K562 (cell line): Measurements from ENCODE around the gene ZMIZ1. TPM values are rescaled to one million over a fixed set of nuclear protein-coding genes. Genes with fewer than 3 reads are reported as not detected.
A peak's percentile ranks its signal among the peaks of the same experiment; 100 is the strongest.

Source experiments
- ATAC-seq: fragments of 200-7000 bp; cut with Tn5 transposase; 3 replicates; pipeline ENCODE4 v1.9.1; 2020; ENCODE audit warnings: moderate library complexity
- BruUV-seq: library from RNA; stranded (reverse); fragments of 400-500 nt; replicated peaks from 2 replicates; lab custom pipeline; 2021; lab: Mats Ljungman, UMichigan
- CTCF ChIA-PET: fragments of 300-600 bp; formaldehyde crosslinking; extraction: SDS; loops from one replicate; lab custom pipeline; 2021; ENCODE audit warnings: low intra/inter-chr PET ratio; lab: Yijun Ruan, JAX
- POLR2A ChIA-PET: fragments of 300-600, 350-650 bp; sonication (Branson Sonifier 250); formaldehyde crosslinking; extraction: SDS; loops from one replicate; lab custom pipeline; 2021; ENCODE audit warnings: antibody characterized with exemption, inconsistent platforms; lab: Yijun Ruan, JAX
- DNase-seq, 4 experiments: peaks; one replicate each; pipeline versions ENCODE4 v3.0.0 to v3.0.0-alpha.2; 2011 to 2018; ENCODE audit warnings: low spot score in 3 of 4, mixed read lengths in 3 of 4; ENCODE audit errors: extremely low read depth in 1 of 4
- FAIRE-seq: peaks from 2 replicates; lab custom pipeline; 2011; peaks lifted over from hg19 to GRCh38; lab: Jason Lieb, UNC
- H2AFZ ChIP-seq: 2 replicates; pipeline ENCODE4 v1.6.0; 2011; ENCODE audit warnings: low read depth, low read length, control low read depth, inconsistent platforms
- H3K27ac ChIP-seq: fragments of 200-600 bp; 3 replicates; pipeline ENCODE4 v1.8.0; 2011; ENCODE audit warnings: low read depth, mild to moderate bottlenecking, control low read depth, inconsistent platforms, low read length, moderate library complexity, mixed read lengths; ENCODE audit errors: extremely low read depth
- H3K27me3 ChIP-seq, 2 experiments: fragments of 300-600 bp in 1 of 2; 2 replicates in 1 of 2; 3 replicates in 1 of 2; pipeline versions ENCODE4 v1.6.0 to v1.8.0; 2011; ENCODE audit warnings: inconsistent platforms in 2 of 2, low read length in 2 of 2, mild to moderate bottlenecking in 1 of 2, mixed read lengths in 1 of 2, moderate library complexity in 1 of 2; ENCODE audit not compliant: control insufficient read depth in 2 of 2, insufficient read depth in 2 of 2
- H3K36me3 ChIP-seq: fragments of 300-600 bp; 3 replicates; pipeline ENCODE4 v1.8.0; 2011; ENCODE audit warnings: mild to moderate bottlenecking, low read length, inconsistent platforms; ENCODE audit not compliant: control insufficient read depth, insufficient read depth
- H3K4me1 ChIP-seq, 2 experiments: fragments of 200-600 bp in 1 of 2; replicated peaks in 1 of 2; 2 replicates in 1 of 2; 3 replicates in 1 of 2; pipeline versions ENCODE4 v1.5.1 to v1.8.0; 2011; ENCODE audit warnings: inconsistent platforms in 2 of 2, low read length in 2 of 2, mild to moderate bottlenecking in 1 of 2, mixed read lengths in 1 of 2, moderate library complexity in 1 of 2; ENCODE audit not compliant: control insufficient read depth in 2 of 2, insufficient read depth in 2 of 2
- H3K4me2 ChIP-seq: 2 replicates; pipeline ENCODE4 v1.6.1; 2011; ENCODE audit warnings: low read length, control low read depth, inconsistent platforms, mixed read lengths; ENCODE audit not compliant: insufficient read depth
- H3K4me3 ChIP-seq: fragments of 200-600 bp; sonication (generic), shearing (Covaris generic); 2 replicates; pipeline ENCODE4 v1.5.1; 2016; ENCODE audit warnings: control low read depth, inconsistent platforms
- H3K79me2 ChIP-seq: fragments of 200-600 bp; 3 replicates; pipeline ENCODE4 v1.8.0; 2011; ENCODE audit warnings: low read length, inconsistent platforms; ENCODE audit not compliant: control insufficient read depth, insufficient read depth
- H3K9ac ChIP-seq, 2 experiments: 2 replicates each; pipeline versions ENCODE4 v1.6.0 to v1.6.1; 2011; ENCODE audit warnings: low read depth in 2 of 2, low read length in 2 of 2, control low read depth in 1 of 2, inconsistent platforms in 1 of 2, mild to moderate bottlenecking in 1 of 2, mixed read lengths in 1 of 2; ENCODE audit not compliant: insufficient read depth in 1 of 2
- H3K9me1 ChIP-seq: one replicate; pipeline ENCODE4 v1.6.0; 2011; ENCODE audit warnings: inconsistent platforms, mild to moderate bottlenecking, low read length, moderate library complexity; ENCODE audit not compliant: control insufficient read depth, insufficient read depth
- H3K9me3 ChIP-seq: replicated peaks from 2 replicates; pipeline ENCODE4 v1.5.1; 2011; ENCODE audit warnings: low read depth, low read length, inconsistent platforms; ENCODE audit not compliant: control insufficient read depth, insufficient read depth
- H4K20me1 ChIP-seq: replicated peaks from 2 replicates; pipeline ENCODE4 v1.6.1; 2011; ENCODE audit warnings: low read length, inconsistent platforms, mixed read lengths; ENCODE audit not compliant: control insufficient read depth, insufficient read depth
- FOXJ3 ChIP-seq: sonication (generic); formaldehyde crosslinking; IDR thresholded peaks from 2 replicates; pipeline ENCODE4 v1.4.0; 2020; ENCODE audit warnings: mild to moderate bottlenecking, missing genetic modification reagents
- HSF4 ChIP-seq: fragments of 250-450 bp; sonication (Bioruptor Pico); IDR thresholded peaks from 2 replicates; pipeline ENCODE4 v2.1.2; 2022; ENCODE audit warnings: mild to moderate bottlenecking, moderate library complexity, borderline replicate concordance
- NRF1 ChIP-seq, 2 experiments: fragments of 450-650 bp; IDR thresholded peaks in 1 of 2; conservative IDR thresholded peaks in 1 of 2; 2 replicates each; pipeline ENCODE4 v1.6.1; 2014; ENCODE audit warnings: mild to moderate bottlenecking in 2 of 2
- POLR2AphosphoS5 ChIP-seq: IDR thresholded peaks from 2 replicates; pipeline ENCODE4 v1.6.1; 2011; ENCODE audit warnings: mild to moderate bottlenecking, low read depth, low read length, moderate library complexity; ENCODE audit not compliant: control insufficient read depth, insufficient read depth
- PTRF ChIP-seq: fragments of 450-650 bp; IDR thresholded peaks from 2 replicates; pipeline ENCODE4 v1.6.1; 2016; ENCODE audit warnings: mild to moderate bottlenecking, missing genetic modification characterization, missing compliant biosample characterization
- RBM25 ChIP-seq: fragments of 200-400 bp; formaldehyde crosslinking; IDR thresholded peaks from 2 replicates; pipeline ENCODE4 v1.6.1; 2018; ENCODE audit warnings: low read length, low read depth, moderate library complexity; ENCODE audit not compliant: severe bottlenecking
- ZMIZ1 ChIP-seq, 2 experiments: fragments of 150-350 bp in 1 of 2; IDR thresholded peaks; 2 replicates each; pipeline ENCODE4 v1.6.1; 2012 to 2016; ENCODE audit warnings: low read depth in 2 of 2, low read length in 2 of 2, mild to moderate bottlenecking in 1 of 2, moderate library complexity in 1 of 2
- ZNF232 ChIP-seq: sonication (generic); formaldehyde crosslinking; IDR thresholded peaks from 2 replicates; pipeline ENCODE4 v1.8.0; 2022; ENCODE audit warnings: mild to moderate bottlenecking, missing genetic modification reagents
- ZNF407 ChIP-seq: fragments of 450-650 bp; IDR thresholded peaks from 2 replicates; pipeline ENCODE4 v1.6.1; 2016; ENCODE audit warnings: low read depth
- WGBS: fragments of 100-300 bp; shearing (Covaris generic); methylation state at CpG from one replicate; pipeline ENCODE4 v1.1.6; 2016; ENCODE audit warnings: low coverage, mixed read lengths; ENCODE audit not compliant: insufficient coverage; ENCODE audit errors: missing lambda C conversion rate; 5-methylcytosine and 5-hydroxymethylcytosine counted together
- in situ Hi-C: fragments of 300-500 bp; cut with MboI; formaldehyde crosslinking; loops from 4 replicates; pipeline ENCODE4 v1.15.0; 2018; ENCODE audit warnings: inconsistent platforms, mixed read lengths
- intact Hi-C: fragments of 100-400 bp; cut with micrococcal nuclease; formaldehyde crosslinking; loops from 2 replicates; pipeline ENCODE4 v1.14.2; 2022
- polyA plus RNA-seq, 8 experiments: library from polyadenylated mRNA; depleted of rRNA in 4 of 8; stranded (reverse) in 5 of 8; unstranded in 3 of 8; fragments of >200 nt; fragmentation: Nextera tagmentation in 2 of 8; fragmentation: Illumina TruSeq in 1 of 8; extraction: Ambion mirVana in 2 of 8; extraction: Trizol in 1 of 8; gene quantifications; 2 replicates each; pipeline versions ENCODE4 v1.2.1 to v1.2.3, GENCODE V29; 2011 to 2014; ENCODE audit warnings: inconsistent platforms in 1 of 8, missing spikeins in 1 of 8
- total RNA-seq, 7 experiments: library from RNA; depleted of rRNA in 6 of 7; stranded (reverse); fragments of >200 nt in 6 of 7; fragmentation: Illumina TruSeq in 2 of 7; extraction: Trizol in 2 of 7; gene quantifications; 2 replicates each; pipeline versions ENCODE4 v1.2.1 to v1.2.3, GENCODE V29; 2011 to 2021; ENCODE audit warnings: low replicate concordance in 1 of 7

Gene ZMIZ1
- total and polyA plus RNA-seq, 9 of the 15 experiments (the other 6 are each of a cell fraction or from before 2014, with no cell fraction given): 1.0 to 37.3 (median 4.3) TPM

- H2AFZ ChIP-seq: no peak overlapping the region
- H3K9me3 ChIP-seq: no peaks in the 10 kb centered on the region
- ATAC-seq (no peak), FAIRE-seq (peak; percentile 52), DNase-seq (no peak)
- intact Hi-C loops (no loop called here), in situ Hi-C loops (no loop called here)
- no peak overlapping the region for H3K4me2 ChIP-seq
- peaks cover 52% of the 10 kb centered on the region for H3K79me2 ChIP-seq
- no peaks in the 10 kb centered on the region for H3K27me3 ChIP-seq
- no peak overlapping the region for H3K4me3 ChIP-seq
- H3K27ac ChIP-seq: no peak overlapping the region
- ChIA-PET POLR2A (interaction anchor here (0.7 to 1.5 kb wide), 6 partner anchors 10 to 629 kb away, joined by 4 to 7 read pairs (median 5); no protein-coding TSS in a partner anchor), CTCF (no interaction called here)
- WGBS: 79% methylated on average over 11 of the region's 11 CpGs
- H3K36me3 ChIP-seq: peaks cover 2% of the 10 kb centered on the region; the same call in 1 of the 3 replicates
- BruUV-seq: no TSS peak
- no peak overlapping the region for H3K9ac ChIP-seq
- H3K4me1 ChIP-seq: peaks cover 8 to 29% of the 10 kb centered on the region in 2 experiments; a peak in 4 of 5 replicates
- peaks cover 67% of the 10 kb centered on the region for H4K20me1 ChIP-seq
- no peaks in the 10 kb centered on the region for H3K9me1 ChIP-seq
- no peak for TF ChIP-seq PTRF (tag)
- TF ChIP-seq ZNF232 (CRISPR knock-in tag): no peak
- no peak for TF ChIP-seq HSF4 (CRISPR knock-in tag)
- TF ChIP-seq NRF1 (conservative IDR thresholded peaks at IDR 0.05 in 1 of 2, IDR thresholded peaks at IDR 0.05 in 1 of 2): no peak
- no peak for TF ChIP-seq ZMIZ1 (IDR thresholded peaks at IDR 0.05; ENCODE audit: low read depth in 2 of 2, low read length in 2 of 2)
- TF ChIP-seq POLR2AphosphoS5: no peak
- TF ChIP-seq FOXJ3 (CRISPR knock-in tag): no peak
- no peak for TF ChIP-seq ZNF407
- peak; percentile 38 for TF ChIP-seq RBM25
These were observed 36.5 kb downstream of the ZMIZ1 start for GRCh38 chr10:79105150-79105739.
